WERI-Rb-1 (cell line): ENCODE data around the gene ADARB1.

Experiments used
- DNase-seq: peaks from one replicate; pipeline ENCODE4 v3.0.0-alpha.2; 2020
- H3K27ac ChIP-seq: fragments of 250-450 bp; sonication (Bioruptor Pico); 2 replicates; pipeline ENCODE4 v1.5.1; 2020; ENCODE audit warnings: mild to moderate bottlenecking, moderate library complexity
- H3K27me3 ChIP-seq: fragments of 250-450 bp; sonication (Bioruptor Pico); 2 replicates; pipeline ENCODE4 v1.5.1; 2021; ENCODE audit warnings: mild to moderate bottlenecking, low read depth, moderate library complexity; ENCODE audit not compliant: insufficient read depth, severe bottlenecking
- H3K36me3 ChIP-seq: fragments of 250-450 bp; sonication (Bioruptor Pico); 2 replicates; pipeline ENCODE4 v1.5.1; 2020; ENCODE audit warnings: mild to moderate bottlenecking, moderate library complexity
- H3K4me3 ChIP-seq: 2 replicates; pipeline ENCODE4 v1.5.1; 2011; ENCODE audit warnings: low read depth, mild to moderate bottlenecking, control low read depth, low read length
- H3K9me3 ChIP-seq: fragments of 250-450 bp; sonication (Bioruptor Pico); 2 replicates; pipeline ENCODE4 v1.5.1; 2021; ENCODE audit warnings: mild to moderate bottlenecking, moderate library complexity; ENCODE audit not compliant: severe bottlenecking
- CTCF ChIP-seq: IDR thresholded peaks from 2 replicates; pipeline ENCODE4 v1.5.1; 2011; ENCODE audit warnings: low read depth, mild to moderate bottlenecking, control low read depth, inconsistent platforms, low read length

The ADARB1 gene

GRCh38 chr21:45041984-45042663 lies 32.3 kb upstream of the ADARB1 start:
- Histone ChIP-seq H3K27ac (no peak overlapping the region), H3K9me3 (peaks cover 12% of the 10 kb centered on the region), H3K27me3 (no peaks in the 10 kb centered on the region), H3K36me3 (no peaks in the 10 kb centered on the region), H3K4me3 (no peak overlapping the region)
- TF ChIP-seq CTCF = no peak
- no peak for DNase-seq

- no peak for TF ChIP-seq CTCF
- Histone ChIP-seq H3K9me3 (peaks cover 16% of the 10 kb centered on the region), H3K4me3 (no peak overlapping the region), H3K27ac (no peak overlapping the region), H3K36me3 (no peaks in the 10 kb centered on the region), H3K27me3 (no peaks in the 10 kb centered on the region)
- DNase-seq = no peak
These were observed 31.7 kb upstream of the ADARB1 start for GRCh38 chr21:45042664-45043161.

- DNase-seq = no peak
- Histone ChIP-seq H3K27ac (no peak overlapping the region), H3K36me3 (no peaks in the 10 kb centered on the region), H3K4me3 (no peak overlapping the region), H3K27me3 (no peaks in the 10 kb centered on the region), H3K9me3 (peaks cover 19% of the 10 kb centered on the region)
- no peak for TF ChIP-seq CTCF
These were observed 30.8 kb upstream of the ADARB1 start for GRCh38 chr21:45043541-45044020.

GRCh38 chr21:45045481-45045880 lies 28.9 kb upstream of the ADARB1 start:
- Histone ChIP-seq H3K4me3 (no peak overlapping the region), H3K36me3 (no peaks in the 10 kb centered on the region), H3K27me3 (no peaks in the 10 kb centered on the region), H3K27ac (no peak overlapping the region), H3K9me3 (peaks cover 19% of the 10 kb centered on the region)
- DNase-seq = no peak
- TF ChIP-seq CTCF = no peak

GRCh38 chr21:45047257-45047656 lies 27.1 kb upstream of the ADARB1 start:
- Histone ChIP-seq H3K36me3 (no peaks in the 10 kb centered on the region), H3K4me3 (no peak overlapping the region), H3K27ac (no peak overlapping the region), H3K27me3 (no peaks in the 10 kb centered on the region), H3K9me3 (peaks cover 19% of the 10 kb centered on the region)
- TF ChIP-seq CTCF = no peak
- DNase-seq = no peak
